Measurements from ENCODE around the gene SCFD2. TPM values are rescaled to one million over a fixed set of nuclear protein-coding genes. Genes with fewer than 3 reads are reported as not detected.

The SCFD2 gene
- total and polyA plus RNA-seq, 4 donors: 4.3 to 28.8 (median 7.4) TPM

GRCh38 chr4:53197772-53198142 is 168.1 kb downstream of the SCFD2 start:
- Histone ChIP-seq H3K27me3 (ENCODE audit: control insufficient read depth in 4 of 4, insufficient read depth in 4 of 4, low read length in 3 of 4) (no peaks in the 10 kb centered on the region), H3K9ac (ENCODE audit: low read depth in 1 of 2, low read length in 2 of 2) (no peak overlapping the region), H3K4me1 (ENCODE audit: control insufficient read depth in 4 of 4, insufficient read depth in 4 of 4, low read length in 3 of 4) (no peaks in the 10 kb centered on the region), H3K27ac (ENCODE audit: low read depth in 1 of 2, low read length in 2 of 2) (no peak overlapping the region), H3K36me3 (ENCODE audit: control insufficient read depth in 4 of 4, insufficient read depth in 3 of 4, low read depth in 1 of 4, low read length in 3 of 4) (no peaks in the 10 kb centered on the region), H3K9me3 (ENCODE audit: control insufficient read depth in 4 of 4, low read length in 3 of 4) (no peaks in the 10 kb centered on the region), H3K4me3 (ENCODE audit: low read depth in 1 of 3, low read length in 3 of 3) (no peak overlapping the region)
- TF ChIP-seq HNF4A (conservative IDR thresholded peaks at IDR 0.05) (no peak), GABPA (IDR thresholded peaks at IDR 0.05 in 1 of 2, conservative IDR thresholded peaks at IDR 0.05 in 1 of 2) (no peak), FOXA1 (IDR thresholded peaks at IDR 0.05) (no peak), MAX (IDR thresholded peaks at IDR 0.05) (no peak), ATF3 (IDR thresholded peaks at IDR 0.05) (no peak), YY1 (IDR thresholded peaks at IDR 0.05) (no peak), CTCF (IDR thresholded peaks at IDR 0.05; ENCODE audit: low read depth, low read length, missing input control) (no peak), TAF1 (conservative IDR thresholded peaks at IDR 0.05) (no peak), EGR1 (IDR thresholded peaks at IDR 0.05; ENCODE audit: low read depth in 2 of 2) (no peak), JUND (IDR thresholded peaks at IDR 0.05) (no peak), HNF4G (IDR thresholded peaks at IDR 0.05) (no peak), FOXA2 (IDR thresholded peaks at IDR 0.05) (no peak)
- DNase-seq (ENCODE audit: low spot score): no peak
- WGBS: 65% methylated on average over 1 of the region's 1 CpG

- H3K36me3 ChIP-seq (ENCODE audit: control insufficient read depth in 4 of 4, insufficient read depth in 3 of 4, low read depth in 1 of 4, low read length in 3 of 4): no peaks in the 10 kb centered on the region
- TF ChIP-seq RAD21 (IDR thresholded peaks at IDR 0.05) (peak; percentile 89 to 93), ZBTB33 (IDR thresholded peaks at IDR 0.05) (no peak), CTCF (IDR thresholded peaks at IDR 0.05; ENCODE audit: low read depth, low read length, missing input control) (peak; percentile 68), REST (IDR thresholded peaks at IDR 0.05) (no peak), NR2F2 (IDR thresholded peaks at IDR 0.05) (peak; percentile 19), RXRA (IDR thresholded peaks at IDR 0.05) (no peak), HNF4G (IDR thresholded peaks at IDR 0.05) (no peak), MAX (IDR thresholded peaks at IDR 0.05) (no peak), FOXA2 (IDR thresholded peaks at IDR 0.05) (no peak), HNF4A (conservative IDR thresholded peaks at IDR 0.05) (no peak)
- H3K27ac ChIP-seq (ENCODE audit: low read depth in 1 of 2, low read length in 2 of 2): no peak overlapping the region
- no peak overlapping the region for H3K9ac ChIP-seq (ENCODE audit: low read depth in 1 of 2, low read length in 2 of 2)
- no peaks in the 10 kb centered on the region for H3K27me3 ChIP-seq (ENCODE audit: control insufficient read depth in 4 of 4, insufficient read depth in 4 of 4, low read length in 3 of 4)
- H3K4me1 ChIP-seq (ENCODE audit: control insufficient read depth in 4 of 4, insufficient read depth in 4 of 4, low read length in 3 of 4): no peaks in the 10 kb centered on the region
- no peaks in the 10 kb centered on the region for H3K9me3 ChIP-seq (ENCODE audit: control insufficient read depth in 4 of 4, low read length in 3 of 4)
- WGBS: 74% methylated on average over 4 of the region's 4 CpGs
- DNase-seq (ENCODE audit: low spot score): no peak
- H3K4me3 ChIP-seq (ENCODE audit: low read depth in 1 of 3, low read length in 3 of 3): no peak overlapping the region
These were observed 168.7 kb downstream of the SCFD2 start for GRCh38 chr4:53196882-53197771.
